Right ventricle myocardium inferior (tissue), 1 donor: Measurements from ENCODE around the gene PRUNE1. TPM values are rescaled to one million over a fixed set of nuclear protein-coding genes. Genes with fewer than 3 reads are reported as not detected.

ENCODE experiments used
- ATAC-seq: fragments of 200-7000 bp; cut with Tn5 transposase; one replicate; pipeline ENCODE4 v1.9.1; 2020; ENCODE audit warnings: mild to moderate bottlenecking, moderate library complexity
- DNase-seq: peaks from one replicate; pipeline ENCODE4 v3.0.0; 2021; ENCODE audit errors: missing footprints
- intact Hi-C: fragments of 100-400 bp; cut with DNase I; formaldehyde crosslinking; loops from one replicate; pipeline ENCODE4 v1.11.0; 2022
- long read RNA-seq: library from polyadenylated mRNA; unstranded; transcript quantifications from one replicate; pipeline ENCODE4 v2.0.0, GENCODE V29; 2021
- total RNA-seq: library from RNA; stranded (reverse); fragmentation: NEBNext Ultra II Directional; extraction: Animal tissue kit (Norgen Biotek cat#: 25700); gene quantifications from one replicate; pipeline ENCODE4 v1.2.1, GENCODE V29; 2021
- donor health status: DM: no; HTN: yes; CAD: no; lungs with severe emphysema.

Gene PRUNE1
- total RNA-seq, result 42.1 TPM
- long read RNA-seq, transcript PRUNE1-201 (8 exons, 2,997 nt), result major isoform, 9 of 14 reads
- long read RNA-seq, partial matches to known transcripts, result 2 of 14 reads
- long read RNA-seq, other reads (novel, unspliced or antisense), result 2 of 14 reads

- intact Hi-C loops, result loop anchor here (2.0 kb wide), 1 partner anchor 50 kb away; the partner anchor contains the start of gene CDC42SE1
- DNase-seq (peak; percentile 98), ATAC-seq (peak; percentile 93)
Measured at GRCh38 chr1:151008244-151009205, at the start of gene PRUNE1. PRUNE1 (plus strand) TSS chr1:151008449; CDS start chr1:151008633, 184 bp downstream.

DNA sequence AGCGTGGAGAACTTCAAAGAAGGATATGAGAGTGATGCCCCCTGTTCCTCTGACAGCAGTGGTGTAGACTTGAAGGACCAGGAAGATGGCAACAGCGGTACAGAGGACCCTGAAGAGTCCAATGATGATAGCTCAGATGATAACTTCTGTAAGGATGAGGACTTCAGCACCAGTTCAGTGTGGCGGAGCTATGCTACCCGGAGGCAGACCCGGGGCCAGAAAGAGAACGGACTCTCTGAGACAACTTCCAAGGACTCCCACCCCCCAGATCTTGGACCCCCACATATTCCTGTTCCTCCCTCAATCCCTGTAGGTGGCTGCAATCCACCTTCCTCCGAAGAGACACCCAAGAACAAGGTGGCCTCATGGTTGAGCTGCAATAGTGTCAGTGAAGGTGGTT lies 47.6 kb upstream of the PRUNE1 start:
- no peak for DNase-seq
- intact Hi-C loops, result no loop called here
- no peak for ATAC-seq

DNA sequence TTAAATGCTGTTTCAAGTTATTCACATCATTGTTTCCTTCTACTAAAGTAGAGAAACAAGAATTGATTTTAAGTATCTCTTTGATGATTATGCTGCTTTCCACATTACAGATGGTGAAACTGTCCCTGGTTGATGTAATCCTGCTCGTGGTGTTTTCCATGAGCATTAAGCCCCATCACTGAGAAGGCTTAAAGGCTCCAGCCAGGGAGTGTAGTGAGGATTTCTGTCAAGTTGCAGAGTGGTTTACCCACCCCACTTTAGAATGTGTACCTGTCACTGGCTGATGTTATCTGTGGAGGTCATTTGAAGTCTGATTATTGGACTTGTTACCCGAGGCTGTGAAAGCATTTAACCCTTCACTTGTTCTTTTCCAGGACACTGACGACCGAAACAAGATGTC lies 46.5 kb upstream of the PRUNE1 start:
- DNase-seq (no peak), ATAC-seq (no peak)
- intact Hi-C loops, result no loop called here

DNA sequence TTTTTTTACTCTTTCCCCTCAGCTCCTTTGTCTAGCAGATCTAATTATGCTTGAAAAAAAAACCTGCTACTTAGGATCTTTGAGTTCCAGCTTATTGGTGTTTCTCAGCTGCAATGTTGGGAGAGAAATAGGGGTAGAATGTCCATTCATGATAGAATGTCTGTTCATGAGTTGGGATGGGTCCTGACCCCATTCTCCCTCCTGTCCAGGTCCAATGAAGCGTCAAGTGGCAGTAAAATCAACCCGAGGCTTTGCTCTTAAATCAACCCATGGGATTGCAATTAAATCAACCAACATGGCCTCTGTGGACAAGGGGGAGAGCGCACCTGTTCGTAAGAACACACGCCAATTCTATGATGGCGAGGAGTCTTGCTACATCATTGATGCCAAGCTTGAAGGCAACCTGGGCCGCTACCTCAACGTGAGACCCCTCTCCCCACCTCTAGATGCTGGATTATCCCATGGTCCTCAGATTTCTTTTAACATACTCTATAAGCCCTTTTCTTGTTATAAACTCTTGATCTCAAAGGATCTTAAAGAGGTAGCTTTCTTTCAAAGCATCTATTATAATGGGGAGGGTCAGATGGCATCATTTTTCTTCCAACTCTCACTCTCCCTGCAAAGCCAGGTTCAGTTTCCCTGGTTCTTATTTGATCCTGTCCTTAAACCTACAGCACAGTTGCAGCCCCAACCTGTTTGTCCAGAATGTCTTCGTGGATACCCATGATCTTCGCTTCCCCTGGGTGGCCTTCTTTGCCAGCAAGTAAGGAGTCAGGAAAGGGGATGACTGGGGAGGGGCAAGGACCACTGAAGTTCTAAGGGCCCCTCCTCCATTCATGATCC lies 44.7 kb upstream of the PRUNE1 start:
- intact Hi-C loops, result no loop called here
- ATAC-seq (no peak), DNase-seq (no peak)

DNA sequence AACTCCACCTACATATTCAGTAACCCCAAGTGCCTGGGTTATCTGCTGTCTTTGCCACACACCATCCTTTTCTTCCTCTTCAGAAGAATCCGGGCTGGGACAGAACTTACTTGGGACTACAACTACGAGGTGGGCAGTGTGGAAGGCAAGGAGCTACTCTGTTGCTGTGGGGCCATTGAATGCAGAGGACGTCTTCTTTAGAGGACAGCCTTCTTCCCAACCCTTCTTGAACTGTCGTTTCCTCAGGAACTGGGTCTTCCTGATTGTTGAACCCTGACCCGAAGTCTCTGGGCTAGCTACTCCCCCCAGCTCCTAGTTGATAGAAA lies 44.1 kb upstream of the PRUNE1 start:
- intact Hi-C loops, result no loop called here
- DNase-seq (no peak), ATAC-seq (no peak)

DNA sequence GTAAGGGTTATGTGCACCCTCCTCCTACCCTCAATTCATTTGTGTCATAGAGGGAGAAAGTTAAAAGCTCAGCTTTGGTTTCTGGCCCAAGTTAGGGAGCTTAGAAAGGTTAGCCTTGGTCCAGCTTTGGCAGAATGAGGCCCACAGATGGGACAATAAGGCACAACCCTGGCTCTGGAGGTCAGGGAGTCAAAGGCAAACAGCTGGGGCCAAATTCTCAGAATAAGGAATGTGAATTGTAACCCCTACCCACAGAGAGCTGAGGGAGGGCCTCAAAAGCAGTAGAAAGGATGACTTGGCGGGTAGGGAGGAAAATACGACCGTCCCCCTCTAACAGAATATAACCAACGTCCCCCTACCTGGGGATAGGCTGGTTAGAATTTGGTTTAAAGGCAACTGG lies 42.6 kb upstream of the PRUNE1 start:
- intact Hi-C loops, result no loop called here
- no peak for DNase-seq
- no peak for ATAC-seq

DNA sequence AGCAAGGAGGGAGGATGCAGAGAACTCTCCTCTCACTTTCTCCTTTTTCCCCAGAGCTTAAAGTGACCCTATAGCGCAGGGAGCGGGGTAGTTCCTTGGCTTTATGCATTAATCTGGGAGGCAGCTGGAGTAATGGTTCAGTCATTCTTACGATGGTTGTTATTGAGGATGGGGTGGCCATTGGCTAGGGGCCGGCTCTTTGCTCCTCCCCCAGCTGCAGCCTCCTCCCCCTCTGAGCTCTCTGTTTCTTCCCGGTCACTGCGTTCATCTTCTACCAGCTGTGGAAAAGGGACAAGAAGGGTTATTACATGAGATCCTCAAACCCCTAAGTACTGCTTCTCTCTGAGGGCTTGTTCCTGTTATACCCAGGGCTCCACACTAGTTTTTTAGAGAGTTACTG lies 42.2 kb upstream of the PRUNE1 start:
- no peak for ATAC-seq
- DNase-seq, result no peak
- intact Hi-C loops, result no loop called here

DNA sequence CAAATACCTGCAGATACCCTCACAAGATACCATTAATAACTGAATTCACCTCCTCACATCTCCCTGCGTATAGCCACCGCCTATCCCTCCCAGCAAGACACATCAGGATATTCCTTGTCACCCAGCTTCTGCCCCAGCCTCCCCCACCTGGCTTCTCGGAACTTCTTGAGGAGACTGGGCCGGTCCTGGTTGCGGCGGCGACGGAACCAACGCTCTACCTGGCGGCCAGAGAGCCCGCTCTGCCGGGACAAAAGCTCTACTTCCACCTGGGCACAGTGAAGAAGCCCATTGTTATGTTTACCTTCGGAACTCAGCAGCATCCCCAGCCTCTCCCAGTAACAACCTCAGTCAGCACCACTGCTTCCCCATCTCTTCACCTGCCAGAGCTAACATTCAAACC lies 40.3 kb upstream of the PRUNE1 start:
- DNase-seq, result no peak
- intact Hi-C loops, result no loop called here
- ATAC-seq, result no peak

DNA sequence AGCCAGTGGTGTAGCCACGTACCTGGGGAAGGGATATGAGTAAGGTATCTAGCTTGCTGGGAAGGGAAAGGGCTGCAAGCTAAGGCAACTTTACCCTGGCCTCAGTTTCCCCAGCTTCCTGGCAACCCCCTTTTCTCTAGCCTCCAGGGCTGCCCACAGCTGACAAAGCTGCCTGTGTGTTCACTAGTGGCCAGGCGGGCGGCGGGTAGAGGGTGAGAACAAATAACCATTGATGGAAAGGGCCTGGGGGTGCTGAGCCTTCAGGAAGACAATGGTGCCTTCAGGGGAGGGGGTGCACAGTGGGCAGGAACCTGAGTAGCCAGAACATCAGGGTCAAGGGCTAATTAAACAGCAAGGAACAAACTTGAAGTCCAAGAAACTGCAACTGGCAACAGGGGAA lies 39.8 kb upstream of the PRUNE1 start:
- intact Hi-C loops, result no loop called here
- DNase-seq (no peak), ATAC-seq (no peak)

DNA sequence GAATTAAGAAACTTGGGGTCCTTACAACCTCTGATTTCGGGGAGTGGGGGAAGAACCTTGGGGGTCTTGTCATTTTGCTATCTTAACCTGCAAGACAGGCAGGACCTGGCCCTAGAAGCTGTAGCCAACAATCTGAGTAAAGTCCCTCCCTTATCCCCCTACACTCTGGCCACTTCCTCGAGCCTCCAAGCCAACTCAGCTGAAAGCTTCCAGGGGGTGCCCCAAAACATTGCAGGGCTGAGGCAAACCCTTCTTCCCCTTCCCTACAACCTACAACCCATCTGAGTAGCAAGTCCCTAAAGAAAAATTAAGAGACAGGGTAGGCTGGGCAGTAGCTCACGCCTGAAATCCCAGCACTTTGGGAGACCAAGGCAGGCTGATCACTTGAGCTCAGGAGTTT lies 38.6 kb upstream of the PRUNE1 start:
- DNase-seq, result no peak
- intact Hi-C loops, result loop anchor here (5.0 kb wide), 2 partner anchors 42 to 92 kb away; partner anchors contain the start of genes ARNT and SETDB1
- no peak for ATAC-seq

DNA sequence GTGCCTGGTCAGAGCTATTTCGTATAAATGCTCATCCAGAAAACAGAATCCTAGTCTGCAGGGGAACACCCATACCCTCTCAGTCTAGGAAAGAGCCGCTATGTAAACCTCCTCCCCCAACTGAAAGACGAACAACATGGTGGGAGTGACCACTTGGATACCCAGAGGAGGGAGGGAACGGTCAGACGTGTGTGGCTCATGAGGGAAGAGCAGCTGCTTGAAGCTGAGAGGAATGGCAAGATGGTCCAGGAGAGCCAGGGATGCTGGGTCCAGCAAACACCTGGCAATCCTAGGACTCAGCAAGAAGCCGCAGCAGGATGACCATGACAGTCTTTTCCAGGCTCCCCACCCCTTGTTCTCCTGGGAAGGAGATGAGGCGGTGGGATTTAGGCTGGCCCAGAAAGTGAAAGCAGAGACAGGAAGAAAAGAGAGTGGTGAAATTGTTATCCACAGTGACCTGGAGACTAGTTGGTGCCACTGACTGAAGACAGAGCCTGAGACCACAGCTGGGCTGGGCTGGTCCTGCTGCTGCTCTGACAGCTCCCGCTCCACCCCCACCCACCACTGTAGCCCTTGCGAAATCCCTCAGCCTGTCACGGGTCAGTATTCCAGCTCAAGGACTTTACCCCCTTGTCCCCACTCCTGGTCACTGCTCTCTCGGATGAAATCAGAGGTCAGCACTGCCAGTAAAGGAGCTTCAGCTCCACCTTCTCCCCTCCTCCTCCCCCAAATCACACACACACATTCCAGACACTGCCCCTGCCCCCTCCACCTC lies 37.3 kb upstream of the PRUNE1 start:
- ATAC-seq (peak; percentile 85), DNase-seq (peak; percentile 91)
- intact Hi-C loops, result loop anchor here (5.0 kb wide), 2 partner anchors 44 to 94 kb away; partner anchors contain the start of genes ARNT and SETDB1

GRCh38 chr1:150971583-150972416 lies 36.4 kb upstream of the PRUNE1 start:
- DNase-seq (no peak), ATAC-seq (no peak)
- intact Hi-C loops, result loop anchor here (5.0 kb wide), 2 partner anchors 44 to 94 kb away; partner anchors contain the start of genes ARNT and SETDB1

- intact Hi-C loops, result loop anchor here (5.0 kb wide), 2 partner anchors 45 to 95 kb away; partner anchors contain the start of genes ARNT and SETDB1
- ATAC-seq, result no peak
- DNase-seq, result no peak
Measured at GRCh38 chr1:150972417-150972940, 35.8 kb upstream of the PRUNE1 start.

DNA sequence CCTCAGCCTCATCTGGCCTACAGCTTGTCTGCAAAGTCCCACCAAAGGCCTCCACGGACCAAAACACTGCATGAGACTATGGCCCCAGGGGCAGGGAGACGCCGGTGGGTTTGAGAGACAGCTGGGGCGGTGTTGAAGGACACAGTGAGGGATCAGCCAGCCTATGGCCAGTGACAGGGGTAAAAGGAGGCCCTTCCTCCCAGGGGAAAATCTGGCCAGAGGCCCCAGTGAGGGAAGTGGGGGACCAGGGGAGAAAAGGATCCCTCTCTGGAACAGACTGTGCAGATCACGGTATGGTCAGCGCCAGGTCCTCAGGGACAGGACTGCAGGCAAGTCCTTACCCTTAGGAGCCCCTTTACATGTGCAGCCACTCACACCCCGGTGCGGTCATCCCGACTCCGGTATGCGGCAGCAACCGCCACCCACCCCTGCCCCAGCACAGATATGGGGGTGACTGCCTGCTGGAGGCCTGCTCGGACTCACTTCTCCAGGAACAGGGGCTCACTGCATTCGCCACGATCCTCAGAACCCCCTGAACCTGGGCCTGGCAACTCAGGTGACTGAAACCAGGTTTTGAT lies 34.9 kb upstream of the PRUNE1 start:
- ATAC-seq (no peak), DNase-seq (no peak)
- intact Hi-C loops, result loop anchor here (5.0 kb wide), 2 partner anchors 46 to 96 kb away; partner anchors contain the start of genes ARNT and SETDB1

GRCh38 chr1:150973836-150974579 lies 34.2 kb upstream of the PRUNE1 start:
- DNase-seq (peak; percentile 77), ATAC-seq (peak; percentile 2)
- intact Hi-C loops, result loop anchor here (2.0 to 5.0 kb wide), 3 partner anchors 33 to 97 kb away; partner anchors contain the start of genes ARNT, MINDY1 and SETDB1
